GM21786 (cell line): ENCODE results near the gene ANKRD27.
A peak's percentile ranks its signal among the peaks of the same experiment; 100 is the strongest.

ENCODE experiments used
- ATAC-seq: cut with Tn5 transposase; IDR thresholded peaks from one replicate; pipeline ENCODE4 v1.9.1; 2021; ENCODE audit not compliant: unreplicated experiment

ANKRD27 gene

DNA sequence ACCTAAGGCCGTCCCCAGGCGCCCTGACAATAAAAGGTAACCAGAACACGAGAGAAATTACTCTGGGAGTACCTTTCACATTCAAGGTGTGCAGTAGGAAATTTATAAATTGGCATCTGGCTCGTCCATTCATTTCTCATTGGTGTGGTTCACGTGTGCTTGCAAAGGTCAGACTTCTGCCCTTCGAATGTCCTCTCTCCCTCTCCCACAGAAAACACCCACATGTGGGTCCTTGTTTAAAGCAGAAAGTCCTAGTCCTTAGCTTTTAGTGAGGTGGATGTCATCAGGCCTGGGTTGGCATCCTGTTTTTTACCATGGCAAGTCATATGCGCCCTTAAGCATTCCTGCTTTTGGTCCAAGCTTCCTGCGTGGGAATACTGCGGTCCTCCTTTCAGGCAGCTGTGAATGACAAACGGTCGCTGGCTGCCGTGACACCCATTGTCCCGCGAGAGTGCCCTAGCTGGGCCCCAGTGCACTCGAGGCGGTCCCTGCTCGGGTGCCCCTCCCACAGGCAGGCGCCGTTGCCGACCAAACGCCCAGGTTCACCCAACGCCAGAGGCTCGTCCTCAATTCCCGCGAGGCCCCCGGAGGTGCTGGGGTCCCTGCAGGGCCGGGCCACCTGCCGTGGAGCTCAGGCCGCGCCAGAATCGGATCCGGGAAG is 16.4 kb upstream of the ANKRD27 start, which contains the start of gene NUDT19:
TSS of gene NUDT19 (plus strand) at position 531 of the 661 bp plus-strand sequence. CDS start 140 bp downstream, outside the sequence.
- peak; percentile 88 for ATAC-seq

GRCh38 chr19:32688311-32688710 is 13.3 kb upstream of the ANKRD27 start:
- ATAC-seq: no peak

DNA sequence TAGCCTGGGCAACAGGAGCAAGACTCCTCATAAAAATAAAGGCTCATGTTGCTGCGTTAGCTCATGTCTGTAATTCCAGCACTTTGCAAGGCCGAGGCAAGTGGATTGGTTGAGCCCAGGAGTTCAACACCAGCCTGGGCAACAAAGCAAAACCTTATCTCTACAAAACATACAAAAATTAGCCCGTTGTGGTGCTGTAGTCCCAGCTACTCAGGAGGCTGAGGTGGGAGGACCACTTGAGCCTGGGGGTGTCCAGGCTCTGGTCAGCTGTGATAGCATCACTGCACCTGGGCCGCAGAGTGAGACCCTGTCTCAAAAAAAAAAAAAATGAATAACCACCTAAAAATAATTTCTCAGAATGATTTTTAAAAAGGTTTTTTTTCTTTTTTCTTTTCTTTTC is 12.7 kb upstream of the ANKRD27 start:
- ATAC-seq: no peak

DNA sequence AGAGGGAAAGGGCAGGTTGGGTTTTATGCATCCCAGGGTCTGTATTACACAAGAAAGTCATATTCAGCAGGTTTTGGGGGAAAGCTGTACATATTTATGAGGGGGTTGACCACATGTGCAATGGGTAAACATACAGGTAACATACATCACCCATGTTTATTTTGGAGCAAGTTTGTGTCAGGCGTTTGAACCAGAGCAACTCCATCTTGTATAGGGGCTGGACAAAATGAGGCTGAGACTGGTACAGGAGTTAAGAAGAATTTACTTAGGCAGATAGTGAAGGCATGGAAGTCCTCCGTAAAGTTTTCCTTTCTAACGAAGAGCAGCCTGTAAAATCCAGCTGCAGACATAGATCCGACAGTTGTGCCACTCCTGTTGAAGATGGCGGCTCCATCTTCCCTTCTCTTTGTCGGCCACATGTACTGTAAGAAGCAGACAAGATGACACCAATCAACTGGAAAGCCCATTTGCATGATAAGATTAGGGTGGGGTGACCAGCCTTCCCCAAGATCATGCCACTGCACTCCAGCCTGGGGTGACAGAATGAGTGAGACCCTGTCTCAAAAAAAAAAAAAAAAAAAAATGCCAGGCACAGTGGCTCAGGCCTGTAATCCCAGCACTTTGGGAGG is 12.0 kb upstream of the ANKRD27 start:
- ATAC-seq: no peak

DNA sequence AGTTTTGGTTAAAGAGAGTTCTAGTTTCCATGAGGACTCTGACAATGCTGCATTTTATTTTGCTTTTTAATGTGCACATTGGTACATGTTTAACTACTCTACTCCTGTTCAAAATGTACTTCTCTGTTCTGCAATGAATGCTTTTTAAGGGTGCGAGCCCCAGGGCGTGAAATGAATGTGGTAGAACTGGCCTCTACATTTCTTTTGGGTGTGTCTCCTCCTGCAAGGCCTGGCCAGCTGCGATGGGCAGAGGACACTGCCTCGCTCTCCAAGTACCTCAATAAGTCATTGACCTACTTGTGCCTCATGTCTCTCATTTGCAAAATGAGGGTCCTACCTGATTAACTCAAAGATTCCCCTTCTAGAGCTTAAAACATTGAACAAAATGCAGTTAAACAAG is 7.3 kb upstream of the ANKRD27 start:
- ATAC-seq: no peak

GRCh38 chr19:32680986-32681385 is 6.0 kb upstream of the ANKRD27 start:
- no peak for ATAC-seq

- no peak for ATAC-seq
These were observed 2.7 kb upstream of the ANKRD27 start for GRCh38 chr19:32677657-32678056.

- no peak for ATAC-seq
These were observed 1.9 kb upstream of the ANKRD27 start for GRCh38 chr19:32676895-32677359.

DNA sequence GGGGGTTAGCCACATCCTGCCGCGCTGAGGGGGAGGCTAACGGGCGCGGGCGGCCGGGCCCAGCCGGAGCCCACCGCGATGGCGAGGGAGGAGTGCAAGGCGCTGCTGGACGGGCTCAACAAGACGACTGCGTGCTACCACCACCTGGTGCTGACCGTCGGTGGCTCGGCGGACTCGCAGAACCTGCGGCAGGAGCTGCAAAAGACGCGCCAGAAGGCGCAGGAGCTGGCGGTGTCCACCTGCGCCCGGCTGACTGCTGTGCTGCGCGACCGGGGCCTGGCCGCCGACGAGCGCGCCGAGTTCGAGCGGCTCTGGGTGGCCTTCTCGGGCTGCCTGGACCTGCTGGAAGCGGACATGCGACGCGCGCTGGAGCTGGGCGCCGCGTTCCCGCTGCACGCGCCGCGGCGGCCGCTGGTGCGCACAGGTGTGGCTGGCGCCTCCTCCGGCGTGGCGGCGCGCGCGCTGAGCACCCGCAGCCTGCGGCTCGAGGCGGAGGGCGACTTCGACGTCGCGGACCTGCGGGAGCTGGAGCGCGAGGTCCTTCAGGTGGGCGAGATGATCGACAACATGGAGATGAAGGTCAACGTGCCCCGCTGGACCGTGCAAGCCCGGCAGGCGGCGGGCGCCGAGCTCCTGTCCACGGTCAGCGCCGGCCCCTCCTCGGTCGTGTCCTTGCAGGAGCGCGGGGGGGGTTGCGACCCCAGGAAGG is 1.4 kb upstream of the ANKRD27 start:
- ATAC-seq: no peak

DNA sequence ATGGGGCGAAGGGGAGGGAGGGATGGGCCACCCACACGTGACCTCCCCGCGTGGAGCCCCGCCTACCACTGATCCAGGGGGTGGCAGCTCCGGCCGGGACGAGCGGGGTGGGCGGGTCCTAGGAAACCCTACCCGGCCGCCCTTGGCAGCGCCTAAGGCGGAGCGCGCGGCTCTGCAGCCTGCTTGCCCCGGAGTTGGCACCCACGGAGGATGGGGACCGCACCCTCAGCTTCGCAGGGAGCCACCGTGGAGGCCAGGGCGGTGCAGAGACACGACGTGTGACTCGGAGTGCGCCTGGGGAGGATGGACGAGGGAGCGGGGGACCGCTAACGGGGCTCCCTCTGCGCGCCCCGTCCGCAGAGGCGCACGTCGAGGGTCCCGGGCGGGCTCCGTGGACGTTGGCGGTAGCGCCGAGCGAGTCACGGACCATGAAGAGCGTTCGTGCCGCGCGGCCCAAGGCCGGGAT is 773 bp upstream of the ANKRD27 start, which contains the start of gene RGS9BP:
TSS of gene RGS9BP (plus strand) at position 129 of the 466 bp plus-strand sequence. CDS start 416 bp downstream, outside the sequence.
- ATAC-seq: peak; percentile 32

- peak; percentile 1 for ATAC-seq
These were observed 638 bp downstream of the ANKRD27 start for GRCh38 chr19:32674153-32674930.

DNA sequence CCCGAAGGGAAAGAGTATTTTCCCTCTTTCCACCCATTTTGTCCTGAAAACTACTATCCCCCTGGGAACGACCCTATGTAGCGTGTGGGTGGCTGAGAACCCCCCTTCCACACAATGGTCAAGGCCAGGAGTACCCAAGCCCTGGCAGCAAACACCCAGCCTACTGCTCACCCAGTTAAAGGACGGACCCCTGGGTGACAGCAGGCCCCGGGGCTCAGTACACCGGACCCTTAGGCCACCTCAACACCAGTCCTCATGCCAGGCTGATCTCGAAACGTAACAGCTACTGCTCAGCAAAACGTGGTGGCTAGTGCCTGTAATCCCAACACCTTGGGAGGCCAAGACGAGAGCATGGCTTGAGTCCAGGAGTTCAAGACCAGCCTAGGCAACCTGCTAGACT is 1.4 kb downstream of the ANKRD27 start:
- ATAC-seq: no peak

- ATAC-seq: no peak
These were observed 2.1 kb downstream of the ANKRD27 start for GRCh38 chr19:32672841-32673240.

DNA sequence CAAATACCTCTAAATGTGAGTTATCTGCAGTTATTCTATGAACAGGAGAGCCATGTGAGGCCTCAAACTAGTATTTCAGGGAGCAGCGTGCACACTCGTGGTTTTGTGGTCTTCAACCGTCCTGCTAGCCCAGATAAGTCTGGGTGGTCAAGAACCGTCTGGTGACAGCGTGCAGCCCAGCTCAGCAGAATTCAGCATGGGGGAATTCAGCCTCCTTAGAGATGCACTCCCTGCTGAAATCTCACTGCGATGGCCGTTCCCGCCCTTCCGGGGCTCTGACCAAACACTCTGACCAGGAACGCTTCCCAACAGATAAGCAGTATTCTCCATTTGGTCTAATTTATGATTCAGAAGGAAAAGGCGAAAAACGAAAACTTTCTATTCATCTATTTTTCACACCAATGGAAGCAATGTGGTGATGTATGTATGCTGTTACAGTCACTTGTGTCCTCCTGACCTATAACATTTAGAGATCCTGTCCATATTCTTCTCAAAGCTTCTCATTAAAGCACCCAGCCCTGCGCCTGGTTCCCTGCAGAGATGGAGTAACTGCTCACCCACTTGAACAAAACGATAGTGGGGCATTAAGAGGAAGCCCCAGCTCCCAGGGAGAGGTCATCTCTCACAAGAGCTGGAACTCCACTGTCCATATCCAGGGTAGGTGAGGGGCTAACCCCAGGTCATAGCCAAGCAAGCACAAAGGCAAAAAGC is 2.9 kb downstream of the ANKRD27 start:
- ATAC-seq: no peak

- no peak for ATAC-seq
These were observed 5.7 kb downstream of the ANKRD27 start for GRCh38 chr19:32669310-32669709.

DNA sequence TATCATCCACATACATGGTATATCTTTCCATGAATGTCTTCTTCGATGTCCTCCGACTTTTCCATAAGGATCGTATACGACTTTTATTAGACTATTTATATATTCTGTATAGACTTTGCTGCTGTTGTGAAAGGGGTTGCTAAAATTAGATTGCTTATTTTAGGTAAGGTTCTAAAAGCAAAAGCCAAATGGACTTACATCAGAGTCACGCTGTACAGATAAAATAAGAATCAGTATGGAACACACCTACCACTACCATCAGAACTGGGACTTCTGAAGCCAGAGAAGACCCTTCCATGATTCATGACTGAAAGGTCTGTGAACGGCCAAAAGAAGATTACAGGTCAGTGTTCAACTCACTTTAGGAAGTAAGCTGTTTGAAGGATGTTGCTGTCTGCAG is 8.9 kb downstream of the ANKRD27 start:
- ATAC-seq: no peak

GRCh38 chr19:32662186-32662585 is 12.8 kb downstream of the ANKRD27 start:
- ATAC-seq: no peak

GRCh38 chr19:32661318-32661717 is 13.7 kb downstream of the ANKRD27 start:
- no peak for ATAC-seq

GRCh38 chr19:32658527-32658926 is 16.5 kb downstream of the ANKRD27 start:
- ATAC-seq: no peak

GRCh38 chr19:32658075-32658474 is 16.9 kb downstream of the ANKRD27 start:
- ATAC-seq: no peak
